ENCODE data around the gene PYGB.

PYGB gene

GRCh38 chr20:25314497-25315417 is 66.9 kb downstream of the PYGB start:
- no peaks in the 10 kb centered on the region for H3K9me3 ChIP-seq (ENCODE audit: control insufficient read depth, insufficient read depth, low read depth, low read length)
- POLR2A ChIA-PET, result interaction anchor here (0.9 kb wide), 1 partner anchor 101 kb away, joined by 3 read pairs; no protein-coding TSS in a partner anchor
- H3K36me3 ChIP-seq (ENCODE audit: control insufficient read depth in 2 of 2, insufficient read depth in 1 of 2, low read length in 2 of 2), result peaks cover 0 to 24% of the 10 kb centered on the region in 2 experiments; a peak in 2 of 3 replicates
- TF ChIP-seq ZNF341 (tag by site-specific recombination; IDR thresholded peaks at IDR 0.05; ENCODE audit: low read depth) (no peak), ZNF747 (tag by site-specific recombination; IDR thresholded peaks at IDR 0.05) (no peak), ZNF311 (tag by site-specific recombination; IDR thresholded peaks at IDR 0.05; ENCODE audit: borderline replicate concordance) (no peak), BCL11A (tag by site-specific recombination; IDR thresholded peaks at IDR 0.05; ENCODE audit: low read depth) (no peak), KLF17 (tag by site-specific recombination; IDR thresholded peaks at IDR 0.05) (no peak), ZBTB49 (tag by site-specific recombination; IDR thresholded peaks at IDR 0.05; ENCODE audit: low read depth) (no peak), REPIN1 (tag by site-specific recombination; IDR thresholded peaks at IDR 0.05; ENCODE audit: low read depth) (no peak), IKZF3 (tag by site-specific recombination; IDR thresholded peaks at IDR 0.05) (no peak)
- no peak overlapping the region for H3K27ac ChIP-seq (ENCODE audit: extremely low read depth, low read depth, low read length)
- H3K4me1 ChIP-seq (ENCODE audit: control insufficient read depth, insufficient read depth, low read length), result peaks cover 7% of the 10 kb centered on the region
- CTCF ChIA-PET, result interaction anchor here (0.5 to 3.7 kb wide), 3 partner anchors 53 to 261 kb away, joined by 3 to 16 read pairs (median 4); no protein-coding TSS in a partner anchor
- no peak overlapping the region for H3K4me3 ChIP-seq (ENCODE audit: low read depth, low read length)

GRCh38 chr20:25315418-25316210 is 67.7 kb downstream of the PYGB start:
- CTCF ChIA-PET, result interaction anchor here (0.5 to 3.7 kb wide), 3 partner anchors 8 to 260 kb away, joined by 3 to 16 read pairs (median 4); no protein-coding TSS in a partner anchor
- TF ChIP-seq SETDB1 (IDR thresholded peaks at IDR 0.05; ENCODE audit: insufficient read length, low read length) (no peak), BCL11A (tag by site-specific recombination; IDR thresholded peaks at IDR 0.05; ENCODE audit: low read depth) (no peak), IKZF3 (tag by site-specific recombination; IDR thresholded peaks at IDR 0.05) (no peak), WT1 (tag by site-specific recombination; IDR thresholded peaks at IDR 0.05) (no peak), MEIS1 (CRISPR knock-in tag; IDR thresholded peaks at IDR 0.05; ENCODE audit: borderline replicate concordance) (no peak), EGR2 (tag by site-specific recombination; IDR thresholded peaks at IDR 0.05; ENCODE audit: low read depth) (no peak), ZIC2 (tag by site-specific recombination; IDR thresholded peaks at IDR 0.05) (no peak), ZBTB49 (tag by site-specific recombination; IDR thresholded peaks at IDR 0.05; ENCODE audit: low read depth) (no peak), KLF7 (tag by site-specific recombination; IDR thresholded peaks at IDR 0.05; ENCODE audit: borderline replicate concordance) (no peak), ZBTB26 (tag by site-specific recombination; optimal IDR thresholded peaks at IDR 0.05) (no peak), GLI4 (tag by site-specific recombination; IDR thresholded peaks at IDR 0.05) (no peak), PRDM2 (tag by site-specific recombination; IDR thresholded peaks at IDR 0.05; ENCODE audit: borderline replicate concordance) (no peak)

More at GRCh38 chr20:25315418-25316210, 67.7 kb downstream of the PYGB start:
- H3K9me3 ChIP-seq (ENCODE audit: control insufficient read depth, insufficient read depth, low read depth, low read length), result no peaks in the 10 kb centered on the region
- H3K4me1 ChIP-seq (ENCODE audit: control insufficient read depth, insufficient read depth, low read length), result peaks cover 5% of the 10 kb centered on the region
- H3K36me3 ChIP-seq (ENCODE audit: control insufficient read depth in 2 of 2, insufficient read depth in 1 of 2, low read length in 2 of 2), result peaks cover 0 to 32% of the 10 kb centered on the region in 2 experiments; a peak in 2 of 3 replicates
- POLR2A ChIA-PET, result interaction anchor here (0.9 kb wide), 1 partner anchor 100 kb away, joined by 3 read pairs; no protein-coding TSS in a partner anchor
- no peak overlapping the region for H3K27ac ChIP-seq (ENCODE audit: extremely low read depth, low read depth, low read length)
- no peak overlapping the region for H3K4me3 ChIP-seq (ENCODE audit: low read depth, low read length)
